Naive B cell (primary cell): ENCODE data around the gene AMBRA1. TPM values are rescaled to one million over a fixed set of nuclear protein-coding genes. Genes with fewer than 3 reads are reported as not detected.
A peak's percentile ranks its signal among the peaks of the same experiment; 100 is the strongest.
"Not testable (repeated sequence)": the region's sequence is repeated elsewhere in the genome, so short reads cannot be mapped to it uniquely, and the experiment has no call there.

Experiments
- ATAC-seq, 2 donors: fragments of 150-1000 bp; cut with Tn5 transposase; 2 replicates each; pipeline ENCODE4 v1.10.0; 2021; ENCODE audit warnings: low read depth in 2 of 2, mild to moderate bottlenecking in 2 of 2, moderate library complexity in 2 of 2
- DNase-seq: peaks from one replicate; pipeline ENCODE4 v3.0.0; 2022
- H3K27ac Mint-ChIP-seq, 6 donors: one replicate each; pipeline ENCODE4 v1.8.0; 2020 to 2022; ENCODE audit warnings: mild to moderate bottlenecking in 6 of 6, mixed read lengths in 6 of 6, moderate library complexity in 5 of 6, inconsistent platforms in 2 of 6
- H3K27me3 Mint-ChIP-seq, 3 donors: one replicate each; pipeline ENCODE4 v1.8.0; 2021 to 2022; ENCODE audit warnings: mixed read lengths in 3 of 3, mild to moderate bottlenecking in 1 of 3
- H3K36me3 Mint-ChIP-seq, 2 donors: one replicate each; pipeline ENCODE4 v1.8.0; 2020 to 2022; ENCODE audit warnings: mixed read lengths in 2 of 2, inconsistent platforms in 1 of 2, mild to moderate bottlenecking in 1 of 2
- H3K4me1 Mint-ChIP-seq, 3 donors: one replicate each; pipeline ENCODE4 v1.8.0; 2020 to 2022; ENCODE audit warnings: mixed read lengths in 3 of 3, inconsistent platforms in 1 of 3, mild to moderate bottlenecking in 1 of 3, moderate library complexity in 1 of 3
- H3K4me3 Mint-ChIP-seq, 8 donors: one replicate each; pipeline ENCODE4 v1.8.0; 2020 to 2022; ENCODE audit warnings: mild to moderate bottlenecking in 8 of 8, mixed read lengths in 8 of 8, moderate library complexity in 8 of 8, inconsistent platforms in 2 of 8
- H3K9me3 Mint-ChIP-seq, 7 donors: one replicate each; pipeline ENCODE4 v1.8.0; 2020 to 2022; ENCODE audit warnings: mixed read lengths in 7 of 7, mild to moderate bottlenecking in 5 of 7, inconsistent platforms in 2 of 7, moderate library complexity in 1 of 7
- polyA plus RNA-seq, 6 donors: library from polyadenylated mRNA; unstranded; fragments of 300-500 nt; fragmentation: Illumina TruSeq; gene quantifications; one replicate each; pipeline ENCODE4 v1.2.3, GENCODE V29; 2021; ENCODE audit warnings: low read depth in 6 of 6

AMBRA1 gene
- polyA plus RNA-seq, 6 donors from 2014 or later: 6.6 to 11.3 (median 7.8) TPM

DNA sequence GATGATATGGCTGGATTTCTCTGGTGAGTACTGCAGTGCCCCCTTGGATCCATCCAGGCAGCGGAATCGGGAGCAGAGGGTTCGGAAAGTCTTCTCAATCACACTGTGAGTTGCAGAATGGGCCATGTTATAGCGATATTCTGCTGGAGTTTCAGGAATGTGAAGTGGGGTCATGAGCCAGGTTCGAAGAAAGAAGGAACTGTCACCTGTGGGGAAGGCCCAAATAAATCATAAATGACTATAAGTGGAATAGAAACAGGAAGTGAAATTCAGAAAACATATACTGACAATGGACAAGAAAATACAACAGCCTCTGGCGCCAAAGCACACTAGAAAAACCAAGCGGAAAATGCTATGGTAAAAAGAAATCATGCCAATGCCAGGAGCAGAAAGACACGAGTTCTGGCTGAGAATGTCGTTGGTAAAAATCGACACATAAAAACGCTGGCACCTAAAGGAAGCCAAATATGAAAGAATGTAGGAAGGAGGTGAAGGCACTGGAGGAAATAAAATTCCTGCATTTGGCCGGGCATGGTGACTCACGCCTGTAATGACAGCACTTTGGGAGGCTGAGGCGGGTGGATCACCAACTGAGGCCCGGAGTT lies 10.0 kb upstream of the AMBRA1 start:
- ATAC-seq (peak; percentile 61 to 79), DNase-seq (peak; percentile 23)
- Mint-ChIP-seq H3K9me3 (peaks cover 5 to 11% (median 8%) of the 10 kb centered on the region in 7 donors), H3K4me1 (peaks cover 9 to 15% (median 13%) of the 10 kb centered on the region in 3 donors), H3K27ac (peak overlapping the region in 5 of 6 donors; percentile 1 to 82 (median 42)), H3K4me3 (peak overlapping the region in 5 of 8 donors; percentile 13 to 75 (median 47)), H3K27me3 (no peaks in the 10 kb centered on the region), H3K36me3 (peaks cover 7 to 10% of the 10 kb centered on the region in 2 donors)

DNA sequence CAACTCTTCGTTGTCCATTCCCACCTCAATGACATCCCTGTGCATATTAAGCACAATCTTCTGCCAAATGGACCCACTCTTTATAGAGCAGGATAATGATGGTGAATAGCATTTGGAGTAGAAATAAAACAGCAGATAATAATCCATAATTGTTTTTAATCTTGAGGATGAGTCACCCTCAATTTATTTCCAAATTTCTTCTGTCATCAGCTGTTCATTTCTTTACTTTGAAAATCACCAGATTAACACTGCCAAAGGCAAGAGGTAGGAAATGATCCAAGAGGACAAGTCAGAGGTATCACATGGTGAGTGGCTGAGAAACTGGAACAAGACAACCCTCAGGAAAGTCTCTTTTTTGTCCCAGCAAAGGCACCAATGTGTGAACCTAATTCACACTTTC lies 7.3 kb upstream of the AMBRA1 start:
- peaks cover 9 to 15% (median 13%) of the 10 kb centered on the region in 3 donors for H3K4me1 Mint-ChIP-seq
- no peak for ATAC-seq
- H3K27me3 Mint-ChIP-seq: no peaks in the 10 kb centered on the region
- H3K9me3 Mint-ChIP-seq: peaks cover 5 to 11% (median 8%) of the 10 kb centered on the region in 7 donors
- H3K4me3 Mint-ChIP-seq: no peak overlapping the region
- H3K36me3 Mint-ChIP-seq: peaks cover 7 to 10% of the 10 kb centered on the region in 2 donors
- DNase-seq: no peak
- H3K27ac Mint-ChIP-seq: no peak overlapping the region

DNA sequence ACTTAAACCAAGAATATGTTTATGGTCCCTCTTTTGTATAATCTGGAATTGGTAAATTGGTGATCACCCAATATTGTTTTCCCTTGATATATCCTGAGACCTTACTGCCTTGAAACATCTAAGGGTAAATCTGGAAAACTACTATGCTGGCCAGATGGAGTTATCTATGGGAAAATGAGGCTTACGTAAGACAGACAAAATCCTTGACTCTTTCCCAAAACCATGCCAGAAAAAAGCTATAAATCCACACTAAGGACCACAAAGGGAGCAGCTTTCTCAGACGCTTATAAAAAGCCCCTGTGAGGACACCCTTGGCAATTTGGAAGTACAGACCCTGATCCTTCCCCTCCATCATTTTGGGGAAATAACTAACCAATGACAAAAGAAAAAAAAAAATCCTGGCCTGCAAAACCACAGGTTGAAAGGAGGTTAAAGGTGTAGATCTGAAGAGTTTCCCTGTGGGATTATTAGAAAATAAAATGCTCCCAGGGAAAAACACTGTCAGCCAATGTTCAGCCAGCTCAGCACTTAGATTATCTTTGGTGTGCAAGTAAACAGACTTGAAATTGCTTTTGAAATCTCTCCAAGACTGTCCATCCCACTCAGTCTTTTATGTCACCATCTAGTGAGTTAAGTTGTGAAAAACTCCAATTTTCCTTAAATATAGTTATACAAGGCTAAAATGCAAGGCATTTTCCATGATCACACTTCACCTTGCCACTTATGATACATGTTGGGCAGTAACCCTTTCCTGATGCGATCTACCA lies 6.6 kb upstream of the AMBRA1 start:
- Mint-ChIP-seq H3K4me1 (peaks cover 9 to 15% (median 13%) of the 10 kb centered on the region in 3 donors), H3K27ac (peak overlapping the region in 2 of 6 donors; percentile 14 to 68), H3K27me3 (no peaks in the 10 kb centered on the region), H3K36me3 (peaks cover 7 to 10% of the 10 kb centered on the region in 2 donors), H3K4me3 (no peak overlapping the region), H3K9me3 (peaks cover 5 to 11% (median 8%) of the 10 kb centered on the region in 7 donors)
- DNase-seq: no peak
- ATAC-seq: no peak

DNA sequence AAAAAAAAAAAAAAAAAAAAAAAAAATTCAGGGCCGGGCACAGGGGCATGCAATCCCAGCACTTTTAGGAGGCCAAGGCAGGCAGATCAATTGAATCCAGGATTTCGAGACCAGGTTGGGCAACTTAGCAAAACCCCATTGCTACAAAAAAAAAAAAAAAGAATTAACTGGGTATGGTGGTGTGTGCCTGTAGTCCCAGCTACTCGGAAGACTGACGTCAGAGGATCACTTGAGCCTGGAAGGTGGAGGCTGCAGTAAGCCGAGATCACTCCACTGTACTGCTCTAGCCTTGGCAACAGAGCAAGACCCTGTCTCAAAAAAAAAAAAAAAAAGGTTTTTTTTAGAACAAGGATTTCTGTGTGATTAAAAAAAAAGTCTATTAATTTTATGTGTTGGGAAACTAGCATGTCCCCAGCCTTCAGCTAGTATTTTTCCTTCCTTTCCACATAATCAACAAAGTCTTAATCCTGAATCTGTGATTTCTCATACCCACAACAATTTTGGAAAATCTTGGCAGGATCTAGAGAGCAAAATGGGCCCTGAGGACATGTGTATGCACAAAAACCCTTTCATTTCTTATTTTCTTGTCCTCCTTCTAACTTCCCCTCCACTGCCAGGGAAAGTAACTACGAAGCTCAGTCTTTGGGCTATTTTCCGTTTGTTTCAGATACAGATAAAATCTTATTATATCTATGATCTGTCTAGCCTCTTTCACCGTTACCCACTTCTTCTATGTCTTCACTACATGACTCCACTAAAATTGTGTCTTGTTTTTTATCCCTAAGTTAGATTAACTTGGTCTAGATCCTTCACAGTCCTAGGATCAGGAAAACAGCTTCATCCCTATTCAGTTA lies 5.7 kb upstream of the AMBRA1 start:
- no peak for DNase-seq
- no peaks in the 10 kb centered on the region for H3K27me3 Mint-ChIP-seq
- H3K9me3 Mint-ChIP-seq: peaks cover 5 to 11% (median 8%) of the 10 kb centered on the region in 7 donors
- H3K4me1 Mint-ChIP-seq: peaks cover 9 to 13% (median 13%) of the 10 kb centered on the region in 3 donors
- ATAC-seq: no peak
- H3K36me3 Mint-ChIP-seq: peaks cover 7 to 10% of the 10 kb centered on the region in 2 donors
- peak overlapping the region in 1 of 6 donors; percentile 59 for H3K27ac Mint-ChIP-seq
- peak overlapping the region in 1 of 8 donors; percentile 63 for H3K4me3 Mint-ChIP-seq

DNA sequence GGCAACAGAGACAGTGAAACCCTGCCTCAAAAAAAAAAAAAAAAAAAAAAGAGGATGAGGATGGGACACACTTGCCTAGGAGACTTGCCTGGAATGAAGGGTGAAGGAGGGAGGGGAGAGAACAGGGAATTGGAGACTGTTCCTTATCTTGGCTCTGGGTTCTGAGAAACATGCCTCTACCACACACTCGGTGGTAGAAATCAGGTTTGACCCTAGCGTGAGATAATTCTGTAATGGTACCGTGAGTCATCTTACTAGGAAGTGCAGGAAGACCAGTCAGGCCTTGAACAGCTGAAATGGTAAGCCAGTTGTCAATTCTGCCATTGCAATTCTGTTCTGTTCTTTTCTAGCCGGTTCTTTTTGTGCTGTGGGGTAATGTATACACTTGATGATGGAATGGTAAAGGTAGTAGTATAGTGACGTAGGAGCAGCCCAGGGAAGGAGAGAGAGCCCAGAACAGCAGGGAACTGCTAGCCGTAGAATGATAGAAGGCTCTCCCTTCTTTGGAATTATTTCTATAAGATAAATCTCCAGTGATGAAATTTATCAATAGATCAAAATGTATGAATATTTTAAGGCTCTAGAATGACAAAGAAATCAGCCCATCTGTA lies 3.9 kb upstream of the AMBRA1 start:
- peak overlapping the region in 1 of 8 donors; percentile 46 for H3K4me3 Mint-ChIP-seq
- DNase-seq (no peak), ATAC-seq (no peak)
- H3K27me3 Mint-ChIP-seq: no peaks in the 10 kb centered on the region
- H3K27ac Mint-ChIP-seq: peak overlapping the region in 1 of 6 donors; percentile 61
- peaks cover 13 to 18% (median 17%) of the 10 kb centered on the region in 3 donors for H3K4me1 Mint-ChIP-seq
- no peaks in the 10 kb centered on the region for H3K9me3 Mint-ChIP-seq
- no peaks in the 10 kb centered on the region for H3K36me3 Mint-ChIP-seq

DNA sequence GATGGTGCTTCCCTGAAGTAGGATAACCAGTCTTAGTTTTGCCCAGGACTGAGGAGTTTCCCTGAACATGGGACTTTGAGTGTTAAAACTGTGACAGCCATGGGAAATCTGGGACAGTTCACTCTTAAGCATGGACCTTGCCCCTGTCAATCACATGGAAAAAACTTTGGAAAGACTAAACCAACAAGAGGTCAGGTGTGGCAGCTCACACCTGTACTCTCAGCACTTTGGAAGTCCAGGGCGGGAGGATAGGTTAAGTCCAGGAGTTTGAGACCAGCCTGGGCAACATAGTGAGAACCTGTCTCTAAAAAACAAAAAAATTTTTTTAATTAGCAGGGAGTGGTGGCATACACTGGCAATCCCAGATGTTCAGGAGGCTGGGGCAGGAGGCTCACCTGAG lies 3.3 kb upstream of the AMBRA1 start:
- H3K27me3 Mint-ChIP-seq: no peaks in the 10 kb centered on the region
- peak overlapping the region in 1 of 8 donors; percentile 46 for H3K4me3 Mint-ChIP-seq
- H3K36me3 Mint-ChIP-seq: no peaks in the 10 kb centered on the region
- H3K4me1 Mint-ChIP-seq: peaks cover 18 to 24% (median 20%) of the 10 kb centered on the region in 3 donors
- no peak overlapping the region for H3K27ac Mint-ChIP-seq
- no peaks in the 10 kb centered on the region for H3K9me3 Mint-ChIP-seq
- DNase-seq: no peak
- ATAC-seq: no peak

DNA sequence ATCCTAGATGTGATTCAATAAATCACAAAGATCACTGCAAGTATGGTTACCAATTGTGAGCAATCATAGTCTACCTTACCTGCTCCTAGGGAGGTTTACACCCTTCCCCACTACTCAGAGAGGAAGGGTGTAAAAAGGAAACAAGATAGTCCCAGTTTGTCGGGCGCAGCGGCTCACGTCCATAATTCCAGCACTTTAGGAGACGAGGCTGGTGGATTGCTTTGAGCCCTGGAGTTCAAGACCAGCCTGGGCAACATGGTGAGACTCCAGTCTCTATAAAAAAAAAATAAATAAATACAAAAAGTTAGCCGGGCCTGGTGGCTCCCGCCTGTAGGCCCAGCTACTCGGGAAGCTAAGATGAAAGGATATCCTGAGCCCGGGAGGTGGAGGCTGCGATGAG lies 962 bp upstream of the AMBRA1 start:
- H3K4me3 Mint-ChIP-seq: peak overlapping the region in 3 of 8 donors; percentile 50 to 94 (median 90)

DNA sequence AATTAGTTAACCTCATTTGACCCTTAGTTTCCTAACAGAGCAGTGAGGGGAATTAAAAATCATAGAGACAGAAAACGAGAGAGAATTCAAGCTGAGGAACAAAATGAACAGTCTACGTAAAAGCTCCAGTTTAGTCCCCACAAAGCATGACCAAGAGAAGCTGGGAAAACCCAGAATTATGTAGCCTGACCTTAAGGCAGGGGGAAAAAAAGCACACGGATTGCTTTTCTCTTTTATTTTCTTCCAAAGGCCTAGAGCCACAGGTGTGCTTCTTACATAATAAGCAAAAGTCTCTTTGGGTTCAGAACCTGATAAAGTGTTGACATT lies 514 bp upstream of the AMBRA1 start:
- Mint-ChIP-seq H3K4me3 (peak overlapping the region; percentile 90 to 99 (median 98)), H3K9me3 (no peaks in the 10 kb centered on the region), H3K27me3 (no peaks in the 10 kb centered on the region), H3K4me1 (peaks cover 22 to 36% (median 34%) of the 10 kb centered on the region in 3 donors), H3K27ac (peak overlapping the region in 5 of 6 donors; percentile 89 to 97 (median 95)), H3K36me3 (no peaks in the 10 kb centered on the region)
- no peak for DNase-seq
- ATAC-seq: no peak

More for the DNA sequence above, 962 bp upstream of the AMBRA1 start:
- H3K27ac Mint-ChIP-seq: peak overlapping the region in 1 of 6 donors; percentile 95
- H3K36me3 Mint-ChIP-seq: no peaks in the 10 kb centered on the region
- ATAC-seq: no peak
- H3K4me1 Mint-ChIP-seq: peaks cover 22 to 36% (median 31%) of the 10 kb centered on the region in 3 donors
- no peaks in the 10 kb centered on the region for H3K9me3 Mint-ChIP-seq
- no peak for DNase-seq
- no peaks in the 10 kb centered on the region for H3K27me3 Mint-ChIP-seq

DNA sequence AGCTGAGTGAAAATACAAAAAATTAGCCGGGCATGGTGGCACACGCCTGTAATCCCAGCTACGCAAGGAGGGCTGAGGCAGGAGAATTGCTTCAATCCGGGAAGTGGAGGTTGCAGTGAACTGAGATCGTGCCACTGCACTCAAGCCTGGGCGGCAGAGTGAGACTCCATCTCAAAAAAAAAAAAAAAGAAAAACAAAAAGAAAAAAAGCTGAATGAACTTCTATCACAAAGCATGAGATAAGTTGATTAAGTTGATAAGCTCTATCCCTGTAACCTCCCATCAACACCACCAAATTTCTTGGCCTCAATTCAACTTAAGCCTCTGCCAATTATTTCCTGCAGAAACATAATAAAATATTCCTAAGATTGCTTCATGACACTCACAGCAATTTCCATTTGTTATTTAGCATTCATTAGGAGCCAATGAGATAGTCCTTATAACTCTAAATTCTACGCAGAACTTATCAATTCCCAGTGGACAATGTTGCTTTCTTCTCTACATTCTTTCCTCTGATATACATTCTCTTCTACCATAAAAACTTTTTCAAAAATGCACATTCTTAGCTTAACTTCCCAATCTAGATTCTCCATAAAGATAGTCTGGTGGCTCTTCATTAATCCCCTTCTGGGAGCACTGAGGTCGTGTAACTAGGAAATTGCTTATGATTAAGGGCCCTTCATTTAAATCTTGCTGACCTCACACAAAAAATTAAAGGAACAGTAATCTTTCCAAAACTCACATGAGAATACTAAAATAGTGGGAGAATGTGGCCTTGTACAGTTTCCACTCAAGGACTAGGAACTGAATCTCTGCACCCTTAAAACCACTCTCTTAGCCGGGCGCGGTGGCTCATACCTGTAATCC lies 2.9 kb downstream of the AMBRA1 start:
- no peak for ATAC-seq
- peaks cover 30 to 55% (median 42%) of the 10 kb centered on the region in 3 donors for H3K4me1 Mint-ChIP-seq
- H3K27me3 Mint-ChIP-seq: no peaks in the 10 kb centered on the region
- no peaks in the 10 kb centered on the region for H3K9me3 Mint-ChIP-seq
- H3K4me3 Mint-ChIP-seq: peak overlapping the region in 7 of 8 donors; percentile 2 to 71 (median 41)
- H3K36me3 Mint-ChIP-seq: no peaks in the 10 kb centered on the region
- DNase-seq: no peak
- peak overlapping the region in 4 of 6 donors; percentile 0 to 21 (median 9) for H3K27ac Mint-ChIP-seq

DNA sequence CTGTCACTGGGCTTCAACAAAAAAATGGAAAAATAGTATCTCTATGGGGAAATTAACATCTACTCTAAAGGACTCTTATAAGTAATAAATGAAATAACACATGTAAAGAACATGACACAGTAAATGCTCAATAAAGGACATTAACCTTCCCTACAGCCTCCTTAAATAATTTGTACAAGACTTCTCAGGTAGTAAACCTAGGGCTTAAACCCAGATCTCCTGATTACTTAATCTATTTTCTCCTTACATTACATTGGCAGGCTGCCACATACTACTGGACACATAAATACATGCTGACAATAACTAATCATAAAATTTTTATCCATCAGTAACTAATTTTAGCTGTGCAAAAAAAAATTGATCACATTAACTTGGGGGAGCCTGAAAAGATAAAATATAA lies 4.9 kb downstream of the AMBRA1 start:
- Mint-ChIP-seq H3K4me3 (peak overlapping the region in 1 of 8 donors; percentile 67), H3K4me1 (peaks cover 25 to 52% (median 37%) of the 10 kb centered on the region in 3 donors), H3K36me3 (no peaks in the 10 kb centered on the region), H3K27ac (no peak overlapping the region), H3K9me3 (no peaks in the 10 kb centered on the region), H3K27me3 (no peaks in the 10 kb centered on the region)
- no peak for DNase-seq
- ATAC-seq: no peak

DNA sequence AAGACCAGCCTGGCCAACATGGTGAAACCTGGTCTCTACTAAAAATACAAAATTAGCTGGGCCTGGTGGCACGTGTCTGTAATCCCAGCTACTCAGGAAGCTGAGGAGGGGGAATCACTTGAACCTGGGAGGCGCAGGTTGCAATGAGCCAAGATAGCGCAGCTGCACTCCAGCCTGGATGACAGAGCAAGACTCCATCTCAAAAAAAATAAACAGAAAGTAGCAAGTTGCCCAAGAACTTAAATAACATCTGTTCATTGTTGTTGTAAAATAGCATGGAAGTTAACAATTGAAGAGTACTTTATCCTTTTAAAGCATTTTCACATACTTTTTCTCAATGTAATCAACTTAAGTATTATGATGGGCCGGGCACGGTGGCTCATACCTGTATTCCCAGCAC lies 5.7 kb downstream of the AMBRA1 start:
- H3K4me1 Mint-ChIP-seq: peaks cover 23 to 47% (median 29%) of the 10 kb centered on the region in 3 donors
- ATAC-seq (no peak), DNase-seq (no peak)
- H3K27me3 Mint-ChIP-seq: no peaks in the 10 kb centered on the region
- peak overlapping the region in 2 of 6 donors; percentile 55 to 92 for H3K27ac Mint-ChIP-seq
- H3K36me3 Mint-ChIP-seq: no peaks in the 10 kb centered on the region
- H3K4me3 Mint-ChIP-seq: no peak overlapping the region
- no peaks in the 10 kb centered on the region for H3K9me3 Mint-ChIP-seq

DNA sequence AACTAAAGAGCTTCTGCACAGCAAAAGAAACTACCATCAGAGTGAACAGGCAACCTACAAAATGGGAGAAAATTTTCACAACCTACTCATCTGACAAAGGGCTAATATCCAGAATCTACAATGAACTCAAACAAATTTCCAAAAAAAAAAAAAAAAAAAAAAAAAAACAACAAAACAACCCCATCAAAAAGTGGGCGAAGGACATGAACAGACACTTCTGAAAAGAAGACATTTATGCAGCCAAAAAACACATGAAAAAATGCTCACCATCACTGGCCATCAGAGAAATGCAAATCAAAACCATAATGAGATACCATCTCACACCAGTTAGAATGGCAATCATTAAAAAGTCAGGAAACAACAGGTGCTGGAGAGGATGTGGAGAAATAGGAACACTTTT lies 10.3 kb downstream of the AMBRA1 start:
- not testable (repeated sequence) for ATAC-seq, H3K27me3 Mint-ChIP-seq, H3K9me3 Mint-ChIP-seq, DNase-seq, H3K36me3 Mint-ChIP-seq, H3K27ac Mint-ChIP-seq, H3K4me3 Mint-ChIP-seq
- H3K4me1 Mint-ChIP-seq: peaks cover 28 to 34% (median 30%) of the 10 kb centered on the region in 3 donors
